ENCODE measurements around the gene FAM118B. TPM values are rescaled to one million over a fixed set of nuclear protein-coding genes. Genes with fewer than 3 reads are reported as not detected.

FAM118B gene
- polyA plus RNA-seq, 1 experiment = 14.2 TPM

DNA sequence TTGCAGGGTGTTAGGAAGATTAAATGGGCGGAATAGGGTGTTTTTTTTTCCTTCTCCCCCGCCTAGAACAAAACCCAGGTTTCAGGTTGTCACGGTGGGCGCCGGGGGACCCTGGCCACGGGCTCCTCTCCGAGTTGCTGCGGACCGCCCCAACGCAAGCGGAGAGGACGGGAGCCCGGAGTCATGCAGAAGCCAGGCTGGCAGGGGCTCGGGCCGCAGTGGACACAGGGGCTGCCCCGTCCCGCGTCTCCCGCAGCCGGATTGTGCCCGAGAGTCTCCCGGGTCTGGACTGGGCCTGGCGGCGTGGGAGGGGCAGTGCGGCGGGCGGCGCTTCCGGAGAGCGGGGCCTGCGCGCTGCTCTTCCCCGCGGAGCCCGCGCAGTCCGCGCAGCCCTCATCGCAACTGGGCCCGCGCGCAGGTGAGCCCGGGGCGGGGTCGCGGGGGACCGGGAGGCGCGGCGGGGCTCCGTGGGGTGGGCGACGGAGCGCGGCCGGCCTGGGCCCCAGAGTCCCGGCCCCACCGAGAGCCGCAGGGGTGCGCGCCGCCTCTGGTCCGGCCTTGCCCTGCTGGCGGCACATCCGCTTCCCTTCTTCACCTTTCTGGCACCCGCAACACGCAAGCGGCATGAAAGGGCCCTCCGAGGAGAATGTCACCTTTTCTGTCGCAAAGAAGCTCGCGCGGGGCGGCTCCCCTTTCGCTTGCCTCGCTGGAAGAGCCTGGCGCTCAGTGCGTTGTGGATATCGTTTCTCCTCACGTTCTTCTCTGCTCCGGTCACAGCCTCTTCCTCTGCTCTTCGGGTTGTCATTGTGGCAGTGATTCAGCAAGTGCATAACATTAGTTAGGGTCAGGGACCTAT is 71.4 kb downstream of the FAM118B start, which contains the start of gene TIRAP:
TIRAP (plus strand) TSS at position 358 of the 856 bp plus-strand sequence. CDS start 7,802 bp downstream, outside the sequence.
- DNase-seq (ENCODE audit: low read depth) = no peak

DNA sequence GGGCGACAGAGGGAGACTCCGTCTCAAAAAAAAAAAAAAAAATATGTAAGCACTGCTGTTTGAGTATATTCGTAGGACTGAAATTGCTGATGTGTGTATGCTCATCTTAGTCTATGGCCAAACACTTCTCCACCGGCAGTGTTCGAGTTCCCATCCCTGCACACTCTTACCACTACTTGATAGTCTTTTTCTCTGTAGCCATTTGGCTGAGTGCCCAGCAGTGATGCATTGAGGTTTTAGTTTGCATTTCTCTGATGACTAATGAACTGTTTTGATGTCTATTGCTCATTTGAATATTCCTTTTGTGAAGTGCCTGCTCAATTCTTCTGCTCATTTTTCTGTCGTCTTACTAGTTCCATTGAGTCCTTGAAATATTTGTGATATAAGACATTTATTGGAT is 73.2 kb downstream of the FAM118B start:
- Histone ChIP-seq H3K4me3 (ENCODE audit: low read depth, low read length) (no peak overlapping the region), H3K27me3 (ENCODE audit: control insufficient read depth, insufficient read depth, low read length) (no peaks in the 10 kb centered on the region), H3K36me3 (ENCODE audit: control insufficient read depth, insufficient read depth, low read length) (peaks cover 7% of the 10 kb centered on the region; the same call in 1 of the 2 replicates)
- ChIA-PET POLR2A (no interaction called here), CTCF (no interaction called here)
- TF ChIP-seq, protein P1, sequence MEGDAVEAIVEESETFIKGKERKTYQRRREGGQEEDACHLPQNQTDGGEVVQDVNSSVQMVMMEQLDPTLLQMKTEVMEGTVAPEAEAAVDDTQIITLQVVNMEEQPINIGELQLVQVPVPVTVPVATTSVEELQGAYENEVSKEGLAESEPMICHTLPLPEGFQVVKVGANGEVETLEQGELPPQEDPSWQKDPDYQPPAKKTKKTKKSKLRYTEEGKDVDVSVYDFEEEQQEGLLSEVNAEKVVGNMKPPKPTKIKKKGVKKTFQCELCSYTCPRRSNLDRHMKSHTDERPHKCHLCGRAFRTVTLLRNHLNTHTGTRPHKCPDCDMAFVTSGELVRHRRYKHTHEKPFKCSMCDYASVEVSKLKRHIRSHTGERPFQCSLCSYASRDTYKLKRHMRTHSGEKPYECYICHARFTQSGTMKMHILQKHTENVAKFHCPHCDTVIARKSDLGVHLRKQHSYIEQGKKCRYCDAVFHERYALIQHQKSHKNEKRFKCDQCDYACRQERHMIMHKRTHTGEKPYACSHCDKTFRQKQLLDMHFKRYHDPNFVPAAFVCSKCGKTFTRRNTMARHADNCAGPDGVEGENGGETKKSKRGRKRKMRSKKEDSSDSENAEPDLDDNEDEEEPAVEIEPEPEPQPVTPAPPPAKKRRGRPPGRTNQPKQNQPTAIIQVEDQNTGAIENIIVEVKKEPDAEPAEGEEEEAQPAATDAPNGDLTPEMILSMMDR (IDR thresholded peaks at IDR 0.05; ENCODE audit: insufficient read depth, low read depth, low read length) = no peak
- peak; percentile 62 for DNase-seq (ENCODE audit: low read depth)

More for the DNA sequence above, 71.4 kb downstream of the FAM118B start, which contains the start of gene TIRAP:
- TF ChIP-seq, protein P1 (IDR thresholded peaks at IDR 0.05; ENCODE audit: insufficient read depth, low read depth, low read length) = no peak
- Histone ChIP-seq H3K36me3 (ENCODE audit: control insufficient read depth, insufficient read depth, low read length) (peaks cover 3% of the 10 kb centered on the region; the same call in 1 of the 2 replicates), H3K27me3 (ENCODE audit: control insufficient read depth, insufficient read depth, low read length) (no peaks in the 10 kb centered on the region), H3K4me3 (ENCODE audit: low read depth, low read length) (peak within 1 kb of the TSS; percentile 74)
- ChIA-PET CTCF (interaction anchor here (0.6 to 1.3 kb wide), 3 partner anchors 10 to 18 kb away, joined by 3 to 4 read pairs (median 4); no protein-coding TSS in a partner anchor), POLR2A (no interaction called here)

DNA sequence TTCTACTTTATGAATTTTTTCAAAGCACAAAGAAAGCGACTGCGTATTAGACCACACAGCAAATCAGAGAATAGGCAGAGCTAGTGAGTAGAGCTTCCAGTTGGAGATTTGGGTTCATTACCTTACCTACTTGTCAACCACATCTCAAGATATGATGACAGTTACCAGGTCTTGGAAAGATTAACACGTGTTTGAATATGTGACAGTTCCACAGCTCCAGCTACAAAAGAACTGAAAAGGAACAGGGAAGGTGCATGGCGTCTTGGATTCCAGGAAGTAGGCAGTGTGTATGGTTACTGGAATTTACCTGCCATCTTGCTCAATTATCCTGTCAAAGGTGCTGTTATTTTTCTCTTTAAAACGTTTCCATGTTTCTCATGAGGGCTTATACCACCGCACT is 76.7 kb downstream of the FAM118B start:
- H3K27me3 ChIP-seq (ENCODE audit: control insufficient read depth, insufficient read depth, low read length) = no peaks in the 10 kb centered on the region
- no peak for DNase-seq (ENCODE audit: low read depth)
- H3K4me3 ChIP-seq (ENCODE audit: low read depth, low read length) = no peak overlapping the region
- POLR2A ChIA-PET = no interaction called here
- TF ChIP-seq, protein P1 (IDR thresholded peaks at IDR 0.05; ENCODE audit: insufficient read depth, low read depth, low read length) = no peak
- CTCF ChIA-PET = interaction anchor here (1.1 kb wide), 1 partner anchor 11 kb away, joined by 4 read pairs; no protein-coding TSS in a partner anchor
- peaks cover 22% of the 10 kb centered on the region for H3K36me3 ChIP-seq (ENCODE audit: control insufficient read depth, insufficient read depth, low read length)

DNA sequence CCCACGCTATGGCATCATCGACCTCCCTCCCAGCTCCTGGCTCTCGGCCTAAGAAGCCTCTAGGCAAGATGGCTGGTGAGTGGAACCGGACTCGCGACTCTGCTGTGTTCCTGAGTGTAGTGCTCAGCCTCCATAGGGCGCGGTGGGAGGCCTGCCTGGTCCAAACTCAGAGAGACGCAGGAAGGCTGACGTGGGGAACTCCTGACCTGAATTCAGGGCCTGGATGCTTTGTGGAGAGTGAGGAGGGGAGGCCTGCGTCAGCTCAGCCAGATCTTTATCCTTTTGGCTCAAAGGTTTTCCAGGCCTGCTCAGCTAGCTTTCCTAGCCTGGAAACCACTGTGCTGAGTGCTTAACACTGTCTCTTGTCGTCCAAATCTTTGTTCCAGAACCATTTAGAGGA is 79.3 kb downstream of the FAM118B start:
- DNase-seq (ENCODE audit: low read depth) = no peak
- no peaks in the 10 kb centered on the region for H3K27me3 ChIP-seq (ENCODE audit: control insufficient read depth, insufficient read depth, low read length)
- H3K4me3 ChIP-seq (ENCODE audit: low read depth, low read length) = no peak overlapping the region
- ChIA-PET CTCF (interaction anchor here (1.2 kb wide), 1 partner anchor 9 kb away, joined by 4 read pairs; no protein-coding TSS in a partner anchor), POLR2A (no interaction called here)
- TF ChIP-seq, protein P1 (IDR thresholded peaks at IDR 0.05; ENCODE audit: insufficient read depth, low read depth, low read length) = no peak
- peaks cover 31% of the 10 kb centered on the region for H3K36me3 ChIP-seq (ENCODE audit: control insufficient read depth, insufficient read depth, low read length)

DNA sequence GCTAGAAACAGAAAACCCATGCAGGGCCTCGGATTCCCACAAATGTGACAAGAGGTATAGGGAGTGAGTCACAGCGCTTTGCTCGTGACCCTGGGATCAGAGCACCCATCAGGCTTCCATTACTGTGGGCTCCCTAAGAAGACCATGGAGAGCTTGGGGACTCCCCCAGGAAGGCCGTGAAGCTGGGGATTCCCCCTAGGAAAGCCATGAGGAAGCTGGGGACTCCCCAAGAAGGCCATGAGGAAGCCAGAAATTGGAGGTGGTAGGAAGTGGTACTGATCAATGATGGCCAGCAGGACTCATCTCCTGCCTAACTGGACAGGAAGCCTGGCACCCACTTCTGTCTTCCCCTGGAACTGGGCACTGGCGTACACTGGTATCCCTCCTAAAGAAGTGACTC is 82.1 kb downstream of the FAM118B start:
- no peak for DNase-seq (ENCODE audit: low read depth)
- CTCF ChIA-PET = interaction anchor here (1.5 to 1.9 kb wide), 2 partner anchors 10 to 17 kb away, joined by 3 to 4 read pairs; no protein-coding TSS in a partner anchor

More for the DNA sequence above, 82.1 kb downstream of the FAM118B start:
- Histone ChIP-seq H3K36me3 (ENCODE audit: control insufficient read depth, insufficient read depth, low read length) (peaks cover 25% of the 10 kb centered on the region), H3K4me3 (ENCODE audit: low read depth, low read length) (no peak overlapping the region), H3K27me3 (ENCODE audit: control insufficient read depth, insufficient read depth, low read length) (no peaks in the 10 kb centered on the region)
- POLR2A ChIA-PET = no interaction called here
- TF ChIP-seq, protein P1 (IDR thresholded peaks at IDR 0.05; ENCODE audit: insufficient read depth, low read depth, low read length) = no peak

Data from BJ (cell line).